Measurements from ENCODE around the gene TTI1.
"Not testable (repeated sequence)": the region's sequence is repeated elsewhere in the genome, so short reads cannot be mapped to it uniquely, and the experiment has no call there.

TTI1 gene

GRCh38 chr20:37971561-37972127 lies 61.6 kb downstream of the TTI1 start:
- no peak for TF ChIP-seq CTCF (IDR thresholded peaks at IDR 0.05; ENCODE audit: control insufficient read depth, extremely low read depth, insufficient read depth)
- DNase-seq (ENCODE audit: low read depth): no peak
- H3K4me3 ChIP-seq (ENCODE audit: low read depth, low read length): no peak overlapping the region

GRCh38 chr20:37970856-37971245 lies 62.4 kb downstream of the TTI1 start:
- no peak for TF ChIP-seq CTCF (IDR thresholded peaks at IDR 0.05; ENCODE audit: control insufficient read depth, extremely low read depth, insufficient read depth)
- H3K4me3 ChIP-seq (ENCODE audit: low read depth, low read length): no peak overlapping the region
- DNase-seq (ENCODE audit: low read depth): no peak

DNA sequence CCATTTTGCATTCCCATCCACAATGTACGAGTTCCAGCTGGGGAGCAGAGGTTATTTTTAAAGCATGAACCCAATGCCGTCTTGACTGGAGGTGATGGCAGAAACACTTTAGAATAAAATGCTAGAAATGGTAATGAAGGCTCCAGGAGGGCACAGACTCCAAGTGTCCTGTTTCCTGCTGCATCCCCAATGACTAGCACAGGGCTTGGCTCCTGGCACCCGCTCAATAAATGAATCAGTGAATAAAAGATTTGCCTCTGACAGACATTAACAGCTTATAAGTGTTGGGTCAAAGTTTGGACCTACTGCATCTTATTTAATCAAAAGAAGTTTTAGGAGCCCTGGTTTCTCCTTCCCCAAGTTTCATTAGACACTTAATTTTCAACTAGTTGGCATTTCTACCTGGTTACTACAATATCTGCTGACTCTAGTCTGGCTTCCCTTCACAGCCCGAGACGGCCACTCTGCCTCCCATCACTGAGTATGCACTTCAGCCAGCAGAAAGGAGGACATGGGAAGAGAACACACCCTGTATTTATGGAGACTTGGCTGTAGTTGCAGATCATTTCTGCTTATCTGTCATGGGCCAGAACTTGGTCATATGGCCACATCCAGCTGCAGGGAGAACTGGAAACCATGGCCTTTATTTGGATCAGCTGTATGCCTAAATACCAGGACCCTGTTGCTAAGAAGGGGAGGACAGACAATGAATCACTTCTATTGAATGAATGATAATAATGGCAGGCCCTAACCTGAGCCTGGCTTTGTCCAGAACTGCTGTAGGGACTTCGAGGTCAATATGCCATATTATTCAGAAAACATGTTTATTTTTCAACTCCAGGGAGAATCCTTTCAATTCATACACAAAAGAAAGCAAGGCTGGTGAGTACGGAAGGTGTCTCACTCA lies 63.1 kb downstream of the TTI1 start:
- no peak overlapping the region for H3K4me3 ChIP-seq (ENCODE audit: low read depth, low read length)
- no peak for DNase-seq (ENCODE audit: low read depth)
- TF ChIP-seq CTCF (IDR thresholded peaks at IDR 0.05; ENCODE audit: control insufficient read depth, extremely low read depth, insufficient read depth): no peak

DNA sequence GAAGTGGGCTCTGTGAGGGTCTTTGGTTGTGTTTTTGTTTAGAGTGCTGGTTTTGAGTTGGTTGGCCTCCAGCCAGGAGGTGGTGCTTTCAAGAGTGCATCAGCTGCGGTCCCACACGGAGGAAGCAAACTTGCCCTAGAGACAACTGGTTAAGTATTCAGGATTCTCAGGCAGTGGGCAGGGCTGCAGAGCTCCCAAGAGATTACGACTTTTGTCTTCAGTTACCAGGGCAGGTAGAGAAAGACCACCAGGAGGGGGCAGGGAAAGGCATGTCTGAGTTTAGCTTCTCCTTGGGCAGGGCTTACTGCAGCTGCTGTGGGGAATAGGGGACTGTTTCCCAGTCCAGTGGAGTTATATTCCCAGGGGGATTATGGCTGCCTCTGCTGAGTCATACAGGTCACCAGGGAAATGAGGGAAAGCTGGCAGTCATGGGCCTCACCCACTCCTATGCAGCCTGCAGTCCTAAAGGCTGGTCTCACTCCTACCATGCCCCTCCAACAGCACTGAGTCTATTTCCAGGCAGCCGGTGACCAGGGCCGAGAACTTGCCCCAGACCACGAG lies 64.3 kb downstream of the TTI1 start:
- DNase-seq (ENCODE audit: low read depth): no peak
- H3K4me3 ChIP-seq (ENCODE audit: low read depth, low read length): no peak overlapping the region
- TF ChIP-seq CTCF (IDR thresholded peaks at IDR 0.05; ENCODE audit: control insufficient read depth, extremely low read depth, insufficient read depth): no peak

DNA sequence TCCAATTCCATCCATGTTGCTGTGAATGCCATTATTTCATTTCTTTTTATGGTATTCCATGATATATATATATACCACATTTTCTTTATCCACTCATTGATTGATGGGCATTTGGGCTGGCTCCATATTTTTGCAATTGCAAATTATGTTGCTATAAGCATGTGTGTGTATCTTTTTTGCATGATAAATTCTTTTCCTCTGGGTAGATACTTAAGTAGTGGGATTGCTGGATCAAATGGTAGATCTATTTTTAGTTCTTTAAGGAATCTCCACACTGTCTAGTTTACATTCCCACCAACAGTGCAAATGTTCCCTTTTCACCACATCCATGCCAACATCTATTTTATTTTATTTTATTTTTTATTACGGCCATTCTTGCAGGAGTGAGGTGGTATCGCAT lies 69.8 kb downstream of the TTI1 start:
- not testable (repeated sequence) for H3K4me3 ChIP-seq (ENCODE audit: low read depth, low read length); DNase-seq (ENCODE audit: low read depth)

DNA sequence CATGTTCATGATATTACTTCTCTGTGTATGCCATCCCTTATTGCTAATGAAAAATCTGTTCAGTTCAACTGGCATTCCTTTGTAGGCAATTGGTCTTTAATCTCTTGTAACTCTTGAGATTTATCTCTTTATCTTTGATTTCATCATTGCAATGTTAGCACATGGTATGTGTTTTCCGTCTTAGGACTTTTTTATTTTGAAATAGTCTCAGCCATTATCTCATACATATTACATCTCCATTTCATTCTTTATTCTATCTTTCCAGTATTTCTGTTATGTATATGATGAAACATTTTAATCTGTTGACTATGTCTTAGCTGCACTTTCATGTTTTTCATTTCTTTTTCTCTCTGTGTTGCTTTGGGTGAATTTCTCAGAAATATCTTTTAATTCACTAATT lies 72.2 kb downstream of the TTI1 start:
- H3K4me3 ChIP-seq (ENCODE audit: low read depth, low read length): no peak overlapping the region
- TF ChIP-seq CTCF (IDR thresholded peaks at IDR 0.05; ENCODE audit: control insufficient read depth, extremely low read depth, insufficient read depth): no peak
- DNase-seq (ENCODE audit: low read depth): no peak

DNA sequence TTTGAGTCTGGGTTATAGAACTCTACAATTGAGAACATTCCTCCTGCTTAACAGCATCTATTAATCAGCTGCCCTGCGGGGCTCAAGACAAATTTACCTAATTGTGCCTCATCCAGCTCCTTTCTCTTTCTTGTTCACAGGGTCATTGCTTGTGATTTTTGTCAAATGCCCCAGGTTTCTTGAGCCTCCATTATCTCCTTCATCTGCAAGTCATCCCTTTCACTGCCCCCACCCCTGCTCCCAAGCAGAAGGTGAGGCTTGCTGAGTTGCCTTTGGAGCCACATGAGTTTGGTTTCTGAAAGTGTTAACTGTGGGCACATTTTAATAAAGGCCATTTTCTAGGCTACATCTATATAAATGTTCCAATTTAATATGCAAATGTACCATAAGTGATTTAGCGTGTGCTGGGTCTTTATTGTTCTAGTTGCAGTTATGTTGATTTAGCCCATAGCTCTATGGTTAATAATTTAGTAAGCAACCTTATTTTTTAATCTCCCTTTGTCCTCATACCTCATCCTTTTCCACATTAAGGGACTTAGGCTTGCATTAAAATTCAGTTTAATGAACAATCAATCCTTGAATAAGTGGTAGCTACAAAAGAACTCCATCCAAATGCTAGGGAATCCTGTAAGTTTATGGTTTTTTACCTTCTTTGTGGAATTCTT lies 74.3 kb downstream of the TTI1 start:
- no peak for TF ChIP-seq CTCF (IDR thresholded peaks at IDR 0.05; ENCODE audit: control insufficient read depth, extremely low read depth, insufficient read depth)
- H3K4me3 ChIP-seq (ENCODE audit: low read depth, low read length): no peak overlapping the region
- no peak for DNase-seq (ENCODE audit: low read depth)
